Gastrocnemius medialis (tissue), 4 donors: ENCODE data around the gene RAP1B. TPM values are rescaled to one million over a fixed set of nuclear protein-coding genes. Genes with fewer than 3 reads are reported as not detected.
A peak's percentile ranks its signal among the peaks of the same experiment; 100 is the strongest.
"Not testable (repeated sequence)": the region's sequence is repeated elsewhere in the genome, so short reads cannot be mapped to it uniquely, and the experiment has no call there.

Experiments
- ATAC-seq, 2 donors: fragments of 150-250 bp; one replicate each; pipeline ENCODE4 v1.9.1; 2016
- DNase-seq, 2 donors: peaks; one replicate each; pipeline ENCODE4 v3.0.0-alpha.2; 2019
- H3K27ac ChIP-seq, 4 donors: fragments of 200-600 bp; sonication (generic); 1 replicate in 1 of 4; 2 replicates in 3 of 4; pipeline ENCODE4 v1.5.1; 2016 to 2018; ENCODE audit warnings: mild to moderate bottlenecking in 2 of 4, moderate library complexity in 1 of 4
- H3K27me3 ChIP-seq, 3 donors: fragments of 200-600 bp; sonication (generic) in 2 of 3; 1 replicate in 1 of 3; 2 replicates in 2 of 3; pipeline versions ENCODE4 v1.5.1 to v1.6.0; 2016 to 2019; ENCODE audit warnings: mild to moderate bottlenecking in 1 of 3, moderate library complexity in 1 of 3
- H3K36me3 ChIP-seq, 2 donors: fragments of 200-600 bp; sonication (generic) in 1 of 2; one replicate each; pipeline ENCODE4 v1.5.1; 2017 to 2018
- H3K4me1 ChIP-seq, 2 donors: fragments of 200-600 bp; sonication (generic) in 1 of 2; one replicate each; pipeline ENCODE4 v1.5.1; 2016 to 2017; ENCODE audit warnings: mild to moderate bottlenecking in 2 of 2
- H3K4me3 ChIP-seq, 4 donors: fragments of 200-600 bp; sonication (generic) in 3 of 4; 1 replicate in 1 of 4; 2 replicates in 3 of 4; pipeline ENCODE4 v1.5.1; 2016 to 2019; ENCODE audit warnings: mild to moderate bottlenecking in 2 of 4
- H3K9me3 ChIP-seq, 3 donors: fragments of 200-600 bp; sonication (generic) in 2 of 3; 1 replicate in 1 of 3; 2 replicates in 2 of 3; pipeline ENCODE4 v1.5.1; 2016 to 2019
- POLR2A ChIP-seq, 2 donors: fragments of 450-650 bp; IDR thresholded peaks; one replicate each; pipeline ENCODE4 v1.6.1; 2017; ENCODE audit warnings: antibody characterized with exemption in 2 of 2, mild to moderate bottlenecking in 2 of 2, moderate library complexity in 2 of 2
- in situ Hi-C, 4 donors: fragments of 200-750 bp; cut with MboI; loops; one replicate each; pipeline versions ENCODE4 v1.15.0 to v1.8.0; 2017; ENCODE audit warnings: low sequenced_read_pairs in 4 of 4
- intact Hi-C: fragments of 100-400 bp; cut with DNase I; formaldehyde crosslinking; loops from one replicate; pipeline ENCODE4 v1.15.1; 2023; ENCODE audit warnings: low total_unique reads
- total RNA-seq, 4 donors: library from RNA; depleted of rRNA; stranded (reverse); fragments of >200 nt; gene quantifications; one replicate each; pipeline versions ENCODE4 v1.1.0 to v1.2.3, GENCODE V29; 2016
- TF ChIP-seq, protein P1 (sequence below), 5 experiments: fragments of 450-650 bp in 3 of 5; fragments of 200-600 bp in 2 of 5; sonication (generic) in 2 of 5; IDR thresholded peaks in 4 of 5; conservative IDR thresholded peaks in 1 of 5; 1 replicate in 4 of 5; 2 replicates in 1 of 5; pipeline ENCODE4 v1.5.1; 2016 to 2019; ENCODE audit warnings: antibody characterized with exemption in 5 of 5, mild to moderate bottlenecking in 3 of 5, moderate library complexity in 3 of 5

Gene RAP1B
- total RNA-seq, 4 donors from 2014 or later, result 58.4 to 93.8 (median 71.9) TPM

DNA sequence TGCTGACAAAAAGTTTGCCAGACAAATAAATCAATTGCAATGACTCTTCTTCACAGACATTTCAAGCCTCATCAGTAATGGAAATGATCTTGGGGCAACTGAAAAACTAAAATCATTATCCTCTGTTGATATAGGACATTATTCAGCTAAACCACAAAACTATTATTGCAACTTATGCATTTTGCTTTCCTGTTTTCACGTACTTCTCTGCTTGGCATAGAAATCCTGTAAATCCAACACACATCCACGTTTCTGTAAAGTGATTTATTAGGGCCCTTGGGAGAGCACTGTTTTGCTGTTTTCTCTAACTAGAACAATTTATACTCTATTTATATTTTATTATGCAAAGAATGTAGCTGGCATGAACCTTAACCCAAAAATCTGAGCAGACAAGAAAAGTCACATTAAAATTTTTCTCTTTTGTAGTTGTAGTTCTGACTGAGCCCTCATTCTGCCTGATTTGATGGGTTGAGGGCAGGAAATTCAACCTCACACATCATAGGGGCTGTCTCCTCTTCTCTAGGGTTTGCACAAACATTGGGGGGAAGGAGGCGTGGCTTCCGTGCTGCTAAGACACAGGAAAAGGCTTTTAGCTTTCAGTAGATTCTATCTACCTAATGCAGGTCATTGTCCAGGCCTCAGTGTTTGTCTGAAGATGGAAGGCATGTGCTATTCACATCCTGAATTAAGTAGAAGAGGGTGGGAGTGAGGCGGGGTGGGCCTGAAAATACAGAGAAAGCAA lies 64.6 kb downstream of the RAP1B start:
- no peak for DNase-seq
- Histone ChIP-seq H3K27me3 (no peaks in the 10 kb centered on the region), H3K4me1 (no peaks in the 10 kb centered on the region), H3K36me3 (no peaks in the 10 kb centered on the region), H3K4me3 (no peak overlapping the region), H3K27ac (no peak overlapping the region), H3K9me3 (no peaks in the 10 kb centered on the region)
- in situ Hi-C loops (loop anchor here in 1 of 4 donors (25.0 kb wide), 1 partner anchor 1413 kb away; the partner anchor contains the start of gene CAND1), intact Hi-C loops (no loop called here)
- TF ChIP-seq POLR2A (IDR thresholded peaks at IDR 0.05), result no peak
- TF ChIP-seq, protein P1, sequence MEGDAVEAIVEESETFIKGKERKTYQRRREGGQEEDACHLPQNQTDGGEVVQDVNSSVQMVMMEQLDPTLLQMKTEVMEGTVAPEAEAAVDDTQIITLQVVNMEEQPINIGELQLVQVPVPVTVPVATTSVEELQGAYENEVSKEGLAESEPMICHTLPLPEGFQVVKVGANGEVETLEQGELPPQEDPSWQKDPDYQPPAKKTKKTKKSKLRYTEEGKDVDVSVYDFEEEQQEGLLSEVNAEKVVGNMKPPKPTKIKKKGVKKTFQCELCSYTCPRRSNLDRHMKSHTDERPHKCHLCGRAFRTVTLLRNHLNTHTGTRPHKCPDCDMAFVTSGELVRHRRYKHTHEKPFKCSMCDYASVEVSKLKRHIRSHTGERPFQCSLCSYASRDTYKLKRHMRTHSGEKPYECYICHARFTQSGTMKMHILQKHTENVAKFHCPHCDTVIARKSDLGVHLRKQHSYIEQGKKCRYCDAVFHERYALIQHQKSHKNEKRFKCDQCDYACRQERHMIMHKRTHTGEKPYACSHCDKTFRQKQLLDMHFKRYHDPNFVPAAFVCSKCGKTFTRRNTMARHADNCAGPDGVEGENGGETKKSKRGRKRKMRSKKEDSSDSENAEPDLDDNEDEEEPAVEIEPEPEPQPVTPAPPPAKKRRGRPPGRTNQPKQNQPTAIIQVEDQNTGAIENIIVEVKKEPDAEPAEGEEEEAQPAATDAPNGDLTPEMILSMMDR (IDR thresholded peaks at IDR 0.05 in 4 of 5, conservative IDR thresholded peaks at IDR 0.05 in 1 of 5), result no peak
- ATAC-seq, result no peak

DNA sequence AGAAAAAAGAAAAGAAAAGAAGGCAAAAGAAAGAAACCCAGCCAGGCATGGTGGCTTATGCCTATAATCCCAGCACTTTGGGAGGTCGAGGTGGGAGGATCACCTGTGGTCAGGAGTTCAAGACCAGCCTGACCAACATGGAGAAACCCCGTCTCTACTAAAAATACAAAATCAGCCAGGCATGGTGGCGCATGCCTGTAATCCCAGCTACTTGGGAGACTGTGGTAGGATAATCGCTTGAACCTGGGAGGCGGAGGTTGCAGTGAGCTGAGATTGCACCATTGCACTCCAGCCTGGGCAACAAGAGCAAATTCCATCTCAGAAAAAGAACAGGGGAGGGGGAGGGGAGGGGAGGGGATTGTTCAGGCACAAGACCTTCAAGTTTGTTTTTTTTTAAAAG lies 66.2 kb downstream of the RAP1B start:
- intact Hi-C loops, H3K27me3 ChIP-seq, H3K4me1 ChIP-seq, ATAC-seq, DNase-seq, H3K27ac ChIP-seq, H3K36me3 ChIP-seq, H3K9me3 ChIP-seq, H3K4me3 ChIP-seq: not testable (repeated sequence)
- in situ Hi-C loops, result loop anchor here in 1 of 4 donors (25.0 kb wide), 1 partner anchor 1415 kb away; the partner anchor contains the start of gene CAND1

DNA sequence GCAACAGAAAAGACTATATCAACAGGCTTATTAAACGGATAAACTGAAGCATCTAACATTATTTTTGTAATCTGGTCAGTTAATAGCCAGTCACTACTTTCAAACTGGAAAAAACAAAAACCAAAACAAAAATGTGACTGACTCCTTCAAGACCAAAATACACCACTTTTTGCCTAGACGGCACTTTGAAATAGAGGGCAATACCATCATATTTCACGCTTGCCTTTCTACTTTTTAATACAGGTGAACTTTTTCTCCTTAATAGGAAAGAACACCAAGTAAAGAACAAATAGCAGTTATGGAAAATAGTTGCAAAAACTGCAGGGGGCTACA lies 75.5 kb downstream of the RAP1B start:
- H3K27ac ChIP-seq, result peak overlapping the region; percentile 70 to 87 (median 86)
- DNase-seq, result no peak
- TF ChIP-seq, protein P1 (IDR thresholded peaks at IDR 0.05 in 4 of 5, conservative IDR thresholded peaks at IDR 0.05 in 1 of 5), result no peak
- TF ChIP-seq POLR2A (IDR thresholded peaks at IDR 0.05), result no peak
- peak overlapping the region; percentile 87 to 100 (median 96) for H3K4me3 ChIP-seq
- no peaks in the 10 kb centered on the region for H3K9me3 ChIP-seq
- in situ Hi-C loops (loop anchor here in 3 of 4 donors (5.0 to 25.0 kb wide), 3 partner anchors 329 to 1424 kb away; partner anchors contain the start of gene CAND1 (in 1 of the 3)), intact Hi-C loops (loop anchor here (1.0 to 2.0 kb wide), 4 partner anchors 61 to 354 kb away; partner anchors contain the start of genes MDM1 and SLC35E3)
- no peaks in the 10 kb centered on the region for H3K27me3 ChIP-seq
- peaks cover 13 to 18% of the 10 kb centered on the region in 2 donors for H3K4me1 ChIP-seq
- H3K36me3 ChIP-seq, result peaks cover 0 to 9% of the 10 kb centered on the region in 2 donors
- no peak for ATAC-seq

DNA sequence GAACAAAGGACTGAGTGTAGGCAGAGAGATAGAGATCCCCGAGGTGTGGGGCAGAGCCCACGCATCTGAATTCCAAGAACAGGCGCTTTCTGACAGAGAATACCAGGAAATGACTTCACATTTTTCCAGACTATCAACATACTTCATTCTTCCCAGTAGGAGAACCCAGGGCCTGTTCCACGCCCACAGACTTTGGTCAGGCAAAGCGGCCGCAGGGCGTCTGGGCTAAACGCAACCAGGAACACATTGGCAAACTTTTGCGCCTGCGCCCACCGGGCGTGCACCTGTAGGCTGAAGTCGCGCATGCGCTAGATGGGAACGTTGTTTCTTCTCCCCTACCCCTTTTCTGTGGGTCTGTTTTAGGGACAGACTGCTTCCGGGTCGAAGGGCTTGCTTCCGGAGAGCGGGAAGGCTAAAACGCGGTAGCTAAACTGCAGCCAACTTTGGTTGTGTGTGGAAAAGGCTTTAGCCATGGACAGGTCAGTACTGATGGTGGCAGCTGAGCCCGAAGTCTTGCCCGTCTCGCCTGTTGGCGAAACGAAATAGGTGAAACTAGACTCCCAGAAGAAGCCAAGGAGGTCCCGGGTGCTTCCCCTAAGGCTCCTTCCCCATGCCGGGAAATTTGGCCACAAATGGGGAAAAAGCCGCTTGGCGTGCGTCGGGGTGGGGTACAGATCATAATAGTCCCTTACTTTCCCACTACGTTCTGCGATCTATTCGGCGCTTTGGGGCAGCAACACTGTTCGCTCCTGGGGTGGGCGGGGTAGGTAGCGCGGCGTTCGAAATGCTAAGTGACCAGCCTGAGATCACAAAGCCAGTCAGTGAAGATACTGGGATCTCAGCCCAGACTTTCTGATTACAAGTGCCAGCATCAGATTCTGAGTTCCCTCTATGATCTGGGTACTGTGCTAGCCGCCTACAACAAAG lies 76.2 kb downstream of the RAP1B start, which contains the start of gene NUP107:
NUP107 (plus strand) TSS at position 384 of the 927 bp plus-strand sequence; CDS start at position 472, 88 bp downstream.
- Histone ChIP-seq H3K27ac (peak within 1 kb of the TSS; percentile 70 to 87 (median 86)), H3K27me3 (no peaks in the 10 kb centered on the region), H3K36me3 (peaks cover 0 to 15% of the 10 kb centered on the region in 2 donors), H3K9me3 (no peaks in the 10 kb centered on the region), H3K4me1 (peaks cover 13 to 18% of the 10 kb centered on the region in 2 donors), H3K4me3 (peak within 1 kb of the TSS; percentile 87 to 100 (median 96))
- TF ChIP-seq POLR2A (IDR thresholded peaks at IDR 0.05), result peak; percentile 16 to 37
- TF ChIP-seq, protein P1 (IDR thresholded peaks at IDR 0.05 in 4 of 5, conservative IDR thresholded peaks at IDR 0.05 in 1 of 5), result peak in 3 of 5 experiments; percentile 9 to 18 (median 16)
- intact Hi-C loops (loop anchor here (1.0 to 2.0 kb wide), 5 partner anchors 60 to 355 kb away; partner anchors contain the start of genes MDM1, RAP1B and SLC35E3), in situ Hi-C loops (loop anchor here in 3 of 4 donors (5.0 to 25.0 kb wide), 3 partner anchors 330 to 1425 kb away; partner anchors contain the start of gene CAND1 (in 1 of the 3))
- ATAC-seq (peak; percentile 100), DNase-seq (peak; percentile 96 to 97)
